Prostate gland (tissue), 2 donors: ENCODE results near the gene MKLN1. TPM values are rescaled to one million over a fixed set of nuclear protein-coding genes. Genes with fewer than 3 reads are reported as not detected.

Experiments used
- DNase-seq: peaks from one replicate; pipeline ENCODE4 v3.0.0-alpha.2; 2019; ENCODE audit warnings: low spot score
- H3K27ac ChIP-seq, 2 donors: fragments of 200-600 bp; sonication (generic); 2 replicates each; pipeline ENCODE4 v1.5.1; 2017 to 2019
- H3K27me3 ChIP-seq: fragments of 200-600 bp; sonication (generic); replicated peaks from 2 replicates; pipeline ENCODE4 v1.5.1; 2019; ENCODE audit not compliant: insufficient read depth
- H3K36me3 ChIP-seq, 2 donors: fragments of 200-600 bp; sonication (generic); 1 replicate in 1 of 2; 2 replicates in 1 of 2; pipeline versions ENCODE4 v1.5.1 to v1.8.1; 2017 to 2019
- H3K4me1 ChIP-seq: fragments of 200-600 bp; sonication (generic); replicated peaks from 2 replicates; pipeline ENCODE4 v1.5.1; 2019
- H3K4me3 ChIP-seq, 2 donors: fragments of 200-600 bp; sonication (generic); 2 replicates each; pipeline ENCODE4 v1.5.1; 2017 to 2019
- H3K9me3 ChIP-seq: fragments of 200-600 bp; sonication (generic); 2 replicates; pipeline ENCODE4 v1.5.1; 2017
- POLR2A ChIP-seq: fragments of 450-650 bp; IDR thresholded peaks from one replicate; pipeline ENCODE4 v1.6.1; 2016; ENCODE audit warnings: antibody characterized with exemption, mild to moderate bottlenecking
- POLR2AphosphoS5 ChIP-seq: sonication (generic); formaldehyde crosslinking; IDR thresholded peaks from one replicate; pipeline ENCODE4 v1.6.1; 2017; ENCODE audit warnings: antibody characterized with exemption
- WGBS: methylation state at CpG from one replicate; pipeline ENCODE4 v1.1.5; 2018; 5-methylcytosine and 5-hydroxymethylcytosine counted together
- intact Hi-C: fragments of 100-400 bp; cut with DNase I; formaldehyde crosslinking; loops from one replicate; pipeline ENCODE4 v1.14.2; 2022
- total RNA-seq, 2 donors: library from RNA; depleted of rRNA; stranded (reverse); fragments of >200 nt; gene quantifications; one replicate each; pipeline ENCODE4 v1.1.0, GENCODE V29; 2016
- TF ChIP-seq, protein P1 (sequence below), 4 experiments: fragments of 200-600 bp in 2 of 4; fragments of 450-650 bp in 2 of 4; sonication (generic) in 2 of 4; IDR thresholded peaks; 1 replicate in 3 of 4; 2 replicates in 1 of 4; pipeline ENCODE4 v1.5.1; 2016 to 2019; ENCODE audit warnings: antibody characterized with exemption in 4 of 4, mild to moderate bottlenecking in 2 of 4, moderate library complexity in 2 of 4

Gene MKLN1
- total RNA-seq, 2 donors from 2014 or later: 53.1 to 58.1 TPM

GRCh38 chr7:131544449-131545301 lies 217.0 kb downstream of the MKLN1 start:
- WGBS: 81% methylated on average over 16 of the region's 16 CpGs
- Histone ChIP-seq H3K9me3 (no peaks in the 10 kb centered on the region), H3K27me3 (no peaks in the 10 kb centered on the region), H3K4me1 (no peaks in the 10 kb centered on the region), H3K36me3 (no peaks in the 10 kb centered on the region), H3K4me3 (no peak overlapping the region), H3K27ac (no peak overlapping the region)
- intact Hi-C loops: no loop called here
- no peak for DNase-seq
- TF ChIP-seq, protein P1, sequence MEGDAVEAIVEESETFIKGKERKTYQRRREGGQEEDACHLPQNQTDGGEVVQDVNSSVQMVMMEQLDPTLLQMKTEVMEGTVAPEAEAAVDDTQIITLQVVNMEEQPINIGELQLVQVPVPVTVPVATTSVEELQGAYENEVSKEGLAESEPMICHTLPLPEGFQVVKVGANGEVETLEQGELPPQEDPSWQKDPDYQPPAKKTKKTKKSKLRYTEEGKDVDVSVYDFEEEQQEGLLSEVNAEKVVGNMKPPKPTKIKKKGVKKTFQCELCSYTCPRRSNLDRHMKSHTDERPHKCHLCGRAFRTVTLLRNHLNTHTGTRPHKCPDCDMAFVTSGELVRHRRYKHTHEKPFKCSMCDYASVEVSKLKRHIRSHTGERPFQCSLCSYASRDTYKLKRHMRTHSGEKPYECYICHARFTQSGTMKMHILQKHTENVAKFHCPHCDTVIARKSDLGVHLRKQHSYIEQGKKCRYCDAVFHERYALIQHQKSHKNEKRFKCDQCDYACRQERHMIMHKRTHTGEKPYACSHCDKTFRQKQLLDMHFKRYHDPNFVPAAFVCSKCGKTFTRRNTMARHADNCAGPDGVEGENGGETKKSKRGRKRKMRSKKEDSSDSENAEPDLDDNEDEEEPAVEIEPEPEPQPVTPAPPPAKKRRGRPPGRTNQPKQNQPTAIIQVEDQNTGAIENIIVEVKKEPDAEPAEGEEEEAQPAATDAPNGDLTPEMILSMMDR (IDR thresholded peaks at IDR 0.05): no peak
- TF ChIP-seq POLR2A (no peak), POLR2AphosphoS5 (no peak)

DNA sequence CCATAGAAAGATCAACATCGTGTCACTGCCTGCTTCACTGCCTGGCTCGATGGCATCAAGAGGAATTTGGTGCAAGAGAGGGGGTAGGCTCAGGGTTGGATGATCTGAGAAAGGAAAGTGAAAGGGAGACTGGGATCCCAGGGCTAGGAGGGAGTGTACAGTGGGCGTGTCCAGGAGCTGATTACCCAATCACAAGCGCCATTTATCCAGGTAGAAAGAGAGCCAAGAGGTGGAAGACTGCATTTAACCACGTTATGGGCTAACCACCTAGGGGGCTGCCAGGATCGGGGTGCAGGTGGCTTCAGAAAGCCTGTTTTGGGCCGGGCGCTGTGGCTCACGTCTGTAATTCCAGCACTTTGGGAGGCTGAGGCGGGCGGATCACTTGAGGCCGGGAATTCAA lies 218.4 kb downstream of the MKLN1 start:
- H3K27me3 ChIP-seq: no peaks in the 10 kb centered on the region
- H3K27ac ChIP-seq: no peak overlapping the region
- no peak overlapping the region for H3K4me3 ChIP-seq
- intact Hi-C loops: no loop called here
- no peak for DNase-seq
- no peaks in the 10 kb centered on the region for H3K36me3 ChIP-seq
- TF ChIP-seq, protein P1 (IDR thresholded peaks at IDR 0.05): no peak
- TF ChIP-seq POLR2AphosphoS5 (no peak), POLR2A (no peak)
- H3K9me3 ChIP-seq: no peaks in the 10 kb centered on the region
- no peaks in the 10 kb centered on the region for H3K4me1 ChIP-seq
- WGBS: 79% methylated on average over 12 of the region's 12 CpGs

Other genes with a start within 250 kb of the MKLN1 start
- gene PODXL, start 228.8 kb downstream of the MKLN1 start, total RNA-seq: 10 to 100 TPM; 17.7 to 19.4 TPM